Gastroesophageal sphincter (tissue), 3 donors: ENCODE data around the gene FAM98B.

Experiments
- POLR2A ChIP-seq, 2 donors: fragments of 450-650 bp; IDR thresholded peaks; one replicate each; pipeline ENCODE4 v1.6.1; 2017; ENCODE audit warnings: antibody characterized with exemption in 2 of 2, mild to moderate bottlenecking in 2 of 2, moderate library complexity in 1 of 2
- TF ChIP-seq, protein P1 (sequence below), 4 experiments: fragments of 200-600 bp in 2 of 4; fragments of 450-650 bp in 2 of 4; sonication (generic) in 1 of 4; IDR thresholded peaks; one replicate each; pipeline ENCODE4 v1.5.1; 2017 to 2019; ENCODE audit warnings: antibody characterized with exemption in 4 of 4, mild to moderate bottlenecking in 2 of 4, moderate library complexity in 2 of 4

- TF ChIP-seq POLR2A (IDR thresholded peaks at IDR 0.05), result no peak
- TF ChIP-seq, protein P1, sequence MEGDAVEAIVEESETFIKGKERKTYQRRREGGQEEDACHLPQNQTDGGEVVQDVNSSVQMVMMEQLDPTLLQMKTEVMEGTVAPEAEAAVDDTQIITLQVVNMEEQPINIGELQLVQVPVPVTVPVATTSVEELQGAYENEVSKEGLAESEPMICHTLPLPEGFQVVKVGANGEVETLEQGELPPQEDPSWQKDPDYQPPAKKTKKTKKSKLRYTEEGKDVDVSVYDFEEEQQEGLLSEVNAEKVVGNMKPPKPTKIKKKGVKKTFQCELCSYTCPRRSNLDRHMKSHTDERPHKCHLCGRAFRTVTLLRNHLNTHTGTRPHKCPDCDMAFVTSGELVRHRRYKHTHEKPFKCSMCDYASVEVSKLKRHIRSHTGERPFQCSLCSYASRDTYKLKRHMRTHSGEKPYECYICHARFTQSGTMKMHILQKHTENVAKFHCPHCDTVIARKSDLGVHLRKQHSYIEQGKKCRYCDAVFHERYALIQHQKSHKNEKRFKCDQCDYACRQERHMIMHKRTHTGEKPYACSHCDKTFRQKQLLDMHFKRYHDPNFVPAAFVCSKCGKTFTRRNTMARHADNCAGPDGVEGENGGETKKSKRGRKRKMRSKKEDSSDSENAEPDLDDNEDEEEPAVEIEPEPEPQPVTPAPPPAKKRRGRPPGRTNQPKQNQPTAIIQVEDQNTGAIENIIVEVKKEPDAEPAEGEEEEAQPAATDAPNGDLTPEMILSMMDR (IDR thresholded peaks at IDR 0.05), result no peak
Measured at GRCh38 chr15:38411902-38412301, 42.0 kb upstream of the FAM98B start.
